HG02938 (cell line): ENCODE data around the gene LPAR1.

Experiments
- ATAC-seq: cut with Tn5 transposase; IDR thresholded peaks from one replicate; pipeline ENCODE4 v1.9.1; 2021; ENCODE audit warnings: mild to moderate bottlenecking, moderate library complexity; ENCODE audit not compliant: unreplicated experiment

LPAR1 gene

DNA sequence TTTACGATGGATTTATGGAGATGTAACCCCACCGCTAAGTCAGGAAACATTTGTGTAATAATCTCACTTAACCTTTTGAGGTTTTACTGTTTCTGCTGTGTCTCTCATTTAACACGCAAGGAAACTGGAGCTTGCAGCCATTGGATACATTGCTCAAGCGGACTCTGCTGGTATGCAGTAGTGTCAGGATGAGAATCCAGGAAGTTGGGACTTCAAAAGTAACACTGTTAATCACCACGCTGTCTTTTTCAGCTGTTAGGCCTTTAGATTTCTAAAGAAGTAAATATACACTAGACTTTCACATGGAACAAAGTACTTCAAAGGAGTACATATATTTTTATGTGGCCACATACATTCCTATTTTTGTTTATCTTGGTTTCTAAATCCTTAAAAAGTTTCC, 114.7 kb downstream of the LPAR1 start:
- no peak for ATAC-seq

DNA sequence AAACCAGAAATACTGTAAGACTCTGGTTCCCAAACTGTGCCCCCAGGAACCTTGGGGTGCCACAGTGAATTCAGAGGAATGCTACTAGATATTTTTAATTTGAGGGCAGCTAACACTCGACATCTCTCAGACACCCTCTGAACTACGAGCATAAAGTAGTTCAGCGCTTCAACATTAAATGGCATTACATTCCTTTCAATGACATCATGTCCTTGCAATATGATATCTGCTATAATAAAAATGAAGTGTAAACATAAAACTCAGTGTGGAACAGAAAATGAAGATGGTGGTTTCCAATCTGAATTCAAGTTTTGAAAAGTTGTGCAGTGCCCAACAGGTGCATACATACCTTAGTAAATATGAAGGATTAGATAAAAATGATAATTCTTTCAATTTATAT, 116.1 kb downstream of the LPAR1 start:
- no peak for ATAC-seq

DNA sequence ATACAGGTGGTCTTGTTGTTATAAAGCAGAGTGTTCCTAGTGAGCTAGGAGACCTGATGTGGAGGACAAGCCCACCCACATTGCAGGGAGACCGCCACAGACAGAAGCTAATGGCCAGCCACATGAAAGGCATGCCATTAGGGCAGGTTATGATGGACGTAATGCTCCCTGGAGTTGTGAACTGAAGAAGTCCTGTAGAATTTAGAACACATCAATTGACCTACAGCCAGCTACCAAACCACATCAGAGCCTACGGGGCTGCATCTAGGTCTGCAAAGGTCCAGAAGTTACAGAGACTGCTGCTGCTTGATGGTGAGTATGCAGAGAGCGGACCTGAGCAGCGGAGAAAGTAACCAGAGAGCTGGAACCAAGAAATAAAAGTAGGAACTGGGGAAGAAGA, 116.6 kb downstream of the LPAR1 start:
- ATAC-seq, result no peak

DNA sequence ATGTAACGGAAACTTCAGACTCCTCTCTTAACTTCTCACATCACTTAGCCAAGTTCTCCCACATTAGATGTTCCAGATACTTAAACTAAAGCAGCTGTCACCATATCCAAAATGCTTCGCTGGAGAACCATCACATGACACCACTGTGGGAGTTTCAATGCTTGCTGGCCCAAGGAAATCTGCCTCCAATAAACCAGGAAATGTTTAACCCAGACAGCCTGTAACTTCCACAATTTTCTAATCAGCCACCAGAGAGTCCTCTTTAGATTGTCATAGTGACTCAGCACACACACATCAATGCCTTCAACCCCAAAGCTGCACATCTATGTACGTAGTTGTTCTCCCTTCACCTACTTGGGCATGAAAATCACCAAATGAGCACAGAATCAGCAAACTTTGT, 118.7 kb downstream of the LPAR1 start:
- no peak for ATAC-seq

DNA sequence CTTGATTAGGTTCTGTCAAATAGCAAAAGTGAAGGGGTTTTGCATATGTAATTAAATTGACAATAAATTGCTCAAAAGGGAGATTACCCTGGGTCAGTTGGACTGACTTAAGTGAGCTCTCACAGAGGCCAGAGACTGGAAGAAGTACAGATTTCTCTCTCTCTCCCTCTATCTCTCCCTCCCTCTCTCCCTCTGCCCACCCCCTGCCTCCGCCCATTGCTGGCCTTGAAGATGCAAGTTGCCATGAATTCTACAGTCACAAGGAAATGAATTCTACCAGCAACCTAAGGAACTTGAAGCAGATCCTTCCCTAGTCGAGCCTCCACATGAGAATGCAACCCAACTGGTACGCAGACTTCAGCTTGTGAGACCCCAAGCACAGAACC, 119.2 kb downstream of the LPAR1 start:
- no peak for ATAC-seq

DNA sequence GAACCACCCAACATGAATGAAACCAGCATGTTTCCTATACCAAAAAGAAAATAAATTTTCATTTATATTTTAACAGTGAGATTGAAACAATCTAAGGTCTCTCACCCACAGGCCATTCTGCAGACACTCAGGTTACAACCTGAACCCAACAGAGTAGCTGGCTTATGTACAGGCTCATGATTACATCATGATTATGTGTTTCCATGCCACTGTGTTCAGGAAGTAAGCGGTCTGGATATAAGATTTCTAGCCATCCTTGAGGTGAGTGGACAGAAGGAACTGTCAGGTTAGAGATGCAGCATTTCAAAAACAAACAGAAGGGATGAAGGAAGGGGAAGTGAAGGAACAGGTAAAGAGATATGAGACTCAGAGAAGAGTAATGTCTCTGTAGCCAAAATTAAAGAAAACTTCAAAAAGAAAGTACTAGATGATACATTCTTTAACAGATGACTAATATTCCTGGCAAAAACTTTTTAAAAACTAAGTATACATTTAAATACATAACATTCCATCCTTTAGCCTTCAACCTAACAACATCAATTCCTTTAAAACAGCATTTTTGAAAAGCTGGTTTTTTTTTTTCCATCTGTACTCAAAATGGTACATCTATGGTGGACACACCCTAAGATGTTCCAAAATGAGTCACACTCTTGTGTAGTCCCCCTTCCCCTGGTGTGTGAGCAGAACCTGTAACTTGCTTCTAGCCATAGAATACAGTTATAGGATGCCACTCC, 119.8 kb downstream of the LPAR1 start:
- ATAC-seq, result no peak

DNA sequence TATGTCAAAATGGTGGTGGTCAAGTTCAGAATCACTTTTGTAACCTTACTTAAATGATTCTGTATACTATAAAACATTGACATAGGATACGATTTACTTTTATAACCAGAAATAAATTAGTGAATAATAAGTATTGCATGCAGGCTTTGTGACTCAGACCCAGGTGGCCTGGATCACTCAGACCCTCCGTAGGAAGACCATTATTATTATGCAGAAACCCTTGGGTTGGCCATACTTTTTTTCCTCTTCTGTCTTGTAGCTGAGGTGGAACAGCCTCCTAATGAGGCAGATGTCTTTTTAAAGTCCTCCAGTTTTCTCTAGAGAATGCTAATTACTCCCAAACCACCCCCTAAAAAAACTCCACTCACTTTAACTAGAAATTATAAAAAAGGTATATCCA, 121.9 kb downstream of the LPAR1 start:
- no peak for ATAC-seq

DNA sequence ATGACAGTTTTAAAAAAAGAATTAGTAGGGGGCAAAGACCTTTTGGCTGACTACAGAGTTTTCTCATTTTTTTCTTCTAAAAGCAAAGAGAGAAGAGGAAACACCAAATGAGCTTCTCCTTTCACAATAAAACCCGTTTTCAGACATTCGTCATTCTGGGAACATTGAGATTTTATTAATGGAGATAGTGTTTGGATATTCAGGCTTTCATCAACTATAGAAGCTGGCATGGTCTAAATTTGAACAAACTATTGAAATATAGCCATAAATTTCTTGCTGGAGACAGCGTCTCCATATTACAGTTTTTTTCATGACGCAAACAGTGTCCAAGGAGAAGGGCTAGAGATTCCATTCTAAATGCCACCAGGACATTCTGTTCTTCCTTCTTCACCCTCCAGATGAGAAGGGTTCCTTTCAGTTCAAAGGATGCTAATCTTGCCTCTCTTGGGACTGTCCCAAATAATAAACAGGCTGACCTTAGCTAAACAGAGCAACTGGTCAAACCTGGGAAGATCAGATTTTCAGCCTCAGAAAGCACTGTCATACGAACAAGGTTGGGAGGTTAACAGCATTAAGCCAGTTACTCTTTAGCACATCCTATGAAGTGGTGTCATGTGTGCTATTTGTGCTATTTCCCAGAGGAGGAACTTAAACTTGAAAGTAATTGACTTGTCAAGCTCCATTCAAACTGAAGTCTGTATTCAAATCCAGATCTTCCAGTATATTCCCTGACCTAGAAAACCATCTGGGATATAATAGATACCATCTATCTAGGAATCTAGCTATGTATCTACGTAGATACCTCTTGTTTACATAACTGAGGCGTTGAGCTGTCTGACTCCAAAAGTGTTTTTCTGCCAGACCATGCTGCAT, 125.6 kb downstream of the LPAR1 start:
- ATAC-seq, result no peak

DNA sequence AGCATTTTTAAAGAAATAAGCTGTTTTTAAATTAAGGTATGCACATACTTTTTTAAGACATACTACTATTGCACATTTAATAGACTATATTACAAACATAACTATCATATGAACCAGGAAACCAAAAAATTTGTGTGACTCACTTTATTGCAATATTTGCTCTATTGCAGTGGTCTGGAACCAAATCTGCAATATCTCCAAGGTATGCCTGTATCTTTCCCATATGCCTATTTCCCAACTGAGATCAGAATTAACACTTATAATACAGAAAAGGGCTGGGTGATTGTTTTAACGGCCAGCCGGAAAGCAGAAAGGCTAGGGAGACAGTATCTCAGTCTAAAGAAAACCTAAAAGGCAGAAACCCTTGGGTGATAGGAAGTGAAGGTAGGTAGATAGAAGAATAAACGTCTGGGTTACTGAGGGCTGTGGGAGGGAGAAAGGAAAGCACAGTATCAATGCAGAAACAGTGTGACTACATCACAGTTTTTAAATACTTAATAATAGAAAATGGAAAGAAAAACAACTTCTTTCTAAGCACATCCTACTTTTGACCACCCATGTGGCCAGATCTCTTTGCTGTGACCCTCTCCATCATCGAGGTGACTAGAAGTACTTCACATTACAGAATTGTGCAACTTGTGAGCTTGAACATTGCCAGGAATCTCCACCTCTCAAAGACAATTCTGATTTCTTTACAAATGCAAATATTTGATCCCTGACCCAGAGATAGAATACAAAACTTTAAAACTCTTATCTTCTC, 126.4 kb downstream of the LPAR1 start:
- ATAC-seq, result no peak

DNA sequence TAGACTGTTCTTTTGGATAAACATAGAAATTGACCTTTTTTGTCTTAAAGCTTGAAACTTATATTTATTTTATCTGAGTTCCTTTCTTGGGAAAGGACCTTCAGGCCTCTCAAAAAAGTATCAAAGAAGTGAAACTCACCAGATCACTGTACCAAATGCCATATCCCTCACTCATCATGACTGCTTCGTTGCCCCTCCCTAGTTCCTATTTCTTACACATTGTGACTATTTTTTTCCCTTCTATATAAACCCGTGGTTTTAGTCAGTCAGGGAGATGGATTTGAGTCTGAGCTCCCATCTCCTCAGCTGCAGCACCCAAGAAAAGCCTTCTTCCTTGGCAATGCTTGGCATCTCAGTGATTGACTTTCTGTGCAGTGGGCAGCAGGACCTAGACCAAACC, 129.4 kb downstream of the LPAR1 start:
- ATAC-seq, result no peak

DNA sequence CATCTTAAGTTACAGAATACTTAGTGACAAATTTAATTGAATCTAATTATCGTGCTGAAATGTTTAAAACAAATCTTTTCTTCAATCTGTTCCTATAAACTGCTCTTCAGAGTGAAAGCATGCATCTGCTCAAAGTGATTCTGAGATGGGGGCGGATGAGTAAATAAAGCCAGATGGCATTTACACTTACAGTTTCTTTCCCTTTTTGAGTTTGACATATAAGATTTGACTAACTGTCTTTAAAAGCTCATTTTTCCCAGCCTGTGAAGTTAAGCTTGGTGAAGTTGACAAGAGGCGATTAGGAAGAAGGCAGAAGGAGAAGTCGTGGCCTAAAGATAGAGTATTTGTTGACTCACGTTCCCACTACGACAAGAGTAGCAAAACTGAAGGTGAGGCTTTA, 137.4 kb downstream of the LPAR1 start:
- ATAC-seq, result no peak

DNA sequence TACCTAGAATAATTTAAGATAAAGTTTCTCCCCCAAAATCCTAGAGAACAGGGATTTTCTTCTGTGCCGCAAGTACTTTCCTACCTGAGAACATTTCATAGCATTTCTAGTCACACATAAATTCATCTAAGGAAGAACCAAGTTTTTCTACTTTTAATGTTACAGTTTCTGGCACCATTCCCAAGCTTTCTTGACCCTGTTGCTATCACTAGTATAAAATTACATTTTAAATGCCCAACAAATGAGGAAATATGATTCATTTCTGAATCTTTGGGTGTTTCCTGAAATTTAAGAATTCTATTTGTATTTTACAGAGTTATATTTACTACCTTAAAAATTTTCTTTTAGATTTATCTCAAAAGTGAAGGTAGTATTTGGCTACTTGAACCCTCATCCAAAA, 137.8 kb downstream of the LPAR1 start:
- no peak for ATAC-seq

DNA sequence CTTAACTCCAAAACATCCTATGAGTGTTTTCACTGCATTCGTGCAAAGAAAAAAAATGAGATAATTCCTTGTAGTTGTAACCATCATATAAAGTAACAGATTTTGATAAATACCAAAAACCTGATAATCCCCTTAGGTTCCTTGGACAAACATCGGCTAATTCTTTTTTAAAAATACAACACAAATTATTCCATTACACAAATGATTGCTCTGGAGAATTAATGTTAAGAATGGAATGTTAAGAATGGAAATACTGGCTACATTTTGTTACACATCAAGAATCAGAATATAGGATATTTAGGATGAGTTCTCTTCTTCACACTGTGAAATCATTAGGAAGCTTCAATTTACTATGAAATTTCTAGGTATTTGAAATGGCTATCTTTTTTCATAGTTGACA, 139.4 kb downstream of the LPAR1 start:
- ATAC-seq, result no peak

DNA sequence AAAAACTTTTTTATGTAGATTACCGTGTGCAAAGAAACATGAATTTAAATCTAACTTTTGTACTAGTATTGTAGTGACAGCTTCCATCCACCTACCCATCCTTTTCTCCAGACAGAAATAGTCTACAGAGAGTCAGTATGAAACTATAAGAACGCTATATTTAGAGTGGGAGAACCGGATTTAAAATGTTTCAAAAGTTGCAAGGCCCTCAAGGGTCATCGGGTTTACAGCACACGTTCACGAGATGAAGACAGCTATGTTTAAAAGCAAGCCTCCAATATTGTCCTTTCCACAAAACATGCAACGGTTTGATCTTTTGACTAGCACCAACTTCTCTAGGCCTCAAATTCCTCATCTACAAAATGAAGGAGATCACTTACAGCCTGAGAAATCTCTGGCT, 139.9 kb downstream of the LPAR1 start:
- ATAC-seq, result no peak

DNA sequence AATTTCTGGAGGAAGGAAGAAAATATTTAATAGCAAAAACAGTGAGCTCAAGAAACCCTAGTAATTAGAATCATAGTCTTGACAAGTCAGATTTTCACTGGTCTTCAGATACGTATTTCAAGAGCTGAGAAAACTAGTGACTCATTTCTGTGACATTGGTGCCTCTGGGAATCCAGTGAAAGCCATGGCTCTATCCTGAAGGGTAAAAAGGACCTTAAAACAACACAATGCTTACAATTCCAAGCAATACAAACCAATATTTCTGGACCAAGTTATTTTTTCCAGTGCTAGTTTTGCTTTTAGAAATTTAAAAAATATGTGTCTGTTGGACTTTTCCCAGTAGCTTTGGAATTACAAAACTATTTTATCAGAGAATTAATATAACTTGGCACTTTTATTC, 140.3 kb downstream of the LPAR1 start:
- no peak for ATAC-seq

DNA sequence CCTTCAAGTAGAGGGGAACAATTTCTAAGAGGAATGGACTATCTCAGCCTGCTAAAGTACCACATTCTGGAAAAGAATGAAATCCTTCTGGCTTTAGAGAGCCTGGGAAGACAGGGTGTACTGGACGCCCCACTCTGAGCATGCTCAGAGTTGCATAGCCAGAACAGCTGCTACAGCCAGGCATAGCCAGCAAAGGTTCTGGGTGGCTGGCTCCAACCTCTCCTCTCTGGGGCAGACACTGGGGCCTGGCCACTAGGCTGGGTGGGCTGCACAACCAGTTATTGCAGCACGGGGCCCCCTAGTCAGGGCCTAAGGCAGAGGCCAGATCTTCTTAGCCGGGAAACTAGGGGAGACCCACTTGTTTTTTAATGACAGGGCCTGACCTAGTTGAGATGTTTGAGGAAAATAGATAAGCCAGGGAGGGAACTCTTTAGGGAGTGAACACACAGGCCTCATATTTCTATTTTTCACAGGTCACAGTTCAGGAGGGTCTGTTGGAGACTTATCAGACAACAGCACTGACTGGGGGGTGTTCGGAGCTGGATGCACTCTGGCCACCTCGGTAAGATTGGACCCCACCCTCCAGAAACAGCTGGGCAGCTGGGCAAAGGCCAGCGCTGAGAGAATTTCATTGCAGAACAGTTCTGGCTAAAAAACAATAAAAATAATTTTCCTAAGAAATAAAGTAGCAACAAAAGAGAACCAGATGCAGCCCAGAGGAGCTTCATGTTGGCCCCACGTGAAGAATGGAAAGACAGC, 142.9 kb downstream of the LPAR1 start:
- no peak for ATAC-seq

DNA sequence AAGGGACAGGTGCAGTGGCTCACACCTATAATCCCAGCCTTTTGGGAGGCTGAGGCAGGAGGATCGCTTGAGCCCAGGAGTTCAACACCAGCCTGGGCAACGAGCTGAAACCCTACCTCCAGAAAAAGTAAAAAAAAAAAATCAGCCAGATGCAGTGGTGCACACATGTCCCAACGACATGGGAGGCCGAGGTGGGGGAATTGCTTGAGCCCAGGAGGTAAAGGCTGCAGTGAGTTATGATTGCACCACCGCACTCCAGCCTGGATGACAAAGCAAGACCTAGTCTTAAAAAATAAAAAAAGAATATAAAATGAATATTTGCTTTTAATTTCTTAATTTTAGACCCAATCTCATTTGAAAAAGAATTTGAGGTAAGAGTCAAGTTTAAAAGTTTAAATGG, 143.5 kb downstream of the LPAR1 start:
- ATAC-seq, result no peak

DNA sequence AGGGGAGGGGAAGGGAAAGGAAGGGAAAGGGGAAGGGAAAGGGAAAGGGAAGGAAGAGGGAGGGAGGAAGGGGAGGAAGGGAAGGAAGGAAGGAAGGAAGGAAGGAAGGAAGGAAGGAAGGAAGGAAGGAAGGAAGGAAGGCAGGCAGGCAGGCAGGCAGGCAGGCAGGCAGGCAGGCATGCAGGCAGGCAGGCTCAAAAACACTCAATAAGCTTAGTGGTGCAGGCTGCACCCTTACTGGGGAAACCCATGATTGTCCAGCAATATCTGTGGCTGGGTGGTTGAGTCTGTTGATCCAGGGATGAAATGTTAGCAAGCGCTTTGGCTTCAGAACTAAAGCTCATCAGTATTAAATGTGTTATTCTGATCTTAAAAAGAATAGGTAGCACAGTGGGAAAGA, 145.6 kb downstream of the LPAR1 start:
- no peak for ATAC-seq

DNA sequence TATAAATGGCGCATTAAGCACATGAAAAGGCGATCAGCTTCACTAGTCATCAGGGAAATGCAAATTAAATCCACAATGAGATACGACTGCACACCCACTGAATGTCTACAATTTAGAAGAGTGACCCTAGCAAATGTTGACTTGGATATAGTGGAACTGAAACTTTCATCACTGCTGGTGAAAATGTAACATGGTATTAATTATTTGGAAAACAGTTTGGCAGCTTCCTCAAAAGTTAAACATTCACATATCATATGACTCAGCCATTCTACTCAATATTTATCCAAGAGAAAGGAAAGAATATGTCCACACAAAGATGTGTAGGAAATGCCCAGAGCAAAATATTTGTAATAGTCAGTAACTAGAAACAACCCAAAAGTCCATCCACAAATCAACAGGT, 146.5 kb downstream of the LPAR1 start:
- ATAC-seq, result no peak

DNA sequence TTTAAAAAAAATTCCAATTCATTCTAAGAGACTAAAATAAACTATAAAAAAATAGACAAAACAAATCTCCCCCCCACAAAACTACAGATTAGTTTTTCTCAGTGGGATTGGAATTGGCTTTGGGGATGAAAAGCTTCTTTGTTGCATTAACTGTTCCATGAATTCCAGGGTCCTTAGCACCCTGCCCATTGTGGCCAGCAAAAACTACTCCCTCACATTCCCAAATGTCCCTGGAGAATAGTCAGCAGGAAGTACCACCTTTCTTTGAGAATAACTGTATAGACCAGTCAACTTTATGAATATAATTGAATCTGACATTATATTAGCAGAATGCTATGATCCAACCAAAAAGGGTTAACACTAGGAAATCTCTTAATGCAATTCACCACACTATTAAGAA, 147.9 kb downstream of the LPAR1 start:
- ATAC-seq, result no peak

DNA sequence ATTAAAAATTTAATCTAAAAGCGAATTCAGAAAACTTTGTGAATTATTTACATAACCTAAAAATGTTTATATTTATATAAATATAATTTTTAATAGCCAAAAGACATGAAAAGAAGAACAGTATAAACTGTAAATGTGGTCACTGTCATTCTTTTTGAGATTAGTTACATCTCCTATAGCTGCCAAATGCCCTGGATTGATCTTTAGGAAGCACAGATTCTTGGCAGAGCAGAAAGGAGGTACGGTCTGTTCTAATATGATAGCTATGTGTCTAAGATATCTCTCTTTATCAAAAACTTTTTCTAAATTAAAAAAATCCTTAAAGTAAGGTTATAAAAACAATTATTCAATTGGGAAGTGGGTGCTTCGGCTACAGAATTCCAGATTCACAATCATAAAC, 151.0 kb downstream of the LPAR1 start:
- ATAC-seq, result no peak
